ENCODE data around the gene CCL21.

CCL21 gene

DNA sequence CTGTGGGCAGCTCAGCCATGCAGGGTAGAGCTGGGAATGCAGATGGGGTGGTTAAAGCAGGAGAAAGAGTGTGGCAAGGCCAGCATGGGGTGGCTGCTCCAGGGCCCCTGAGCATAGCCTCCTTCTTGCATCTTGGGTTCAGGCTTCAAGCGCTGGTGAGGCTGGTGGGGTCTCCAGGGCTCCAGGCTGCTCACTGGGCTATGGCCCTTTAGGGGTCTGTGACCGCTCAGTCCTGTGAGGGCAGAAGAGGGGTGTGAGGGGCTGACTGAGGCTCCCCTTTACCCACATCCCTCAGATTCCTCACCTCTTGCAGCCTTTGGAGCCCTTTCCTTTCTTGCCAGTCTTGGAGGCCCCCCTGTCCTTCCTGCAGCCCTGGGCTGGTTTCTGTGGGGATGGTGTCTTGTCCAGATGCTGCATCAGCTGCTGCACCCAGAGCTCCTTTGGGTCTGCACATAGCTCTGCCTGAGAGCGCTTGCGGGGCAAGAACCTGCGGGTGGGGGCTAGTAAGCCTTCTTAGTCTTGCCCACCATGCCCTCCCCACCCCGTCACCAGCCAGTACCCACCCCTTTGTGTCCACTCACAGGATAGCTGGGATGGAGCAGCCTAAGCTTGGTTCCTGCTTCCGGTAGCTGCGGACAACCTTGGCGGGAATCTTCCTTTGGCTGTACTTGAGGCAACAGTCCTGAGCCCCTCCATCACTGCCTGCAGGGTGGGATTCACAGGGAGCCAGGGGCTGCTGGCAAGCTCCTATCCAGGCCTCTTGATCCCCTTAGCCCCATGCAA, 549 bp downstream of the CCL21 start:
- FAIRE-seq = no peak
- DNase-seq (ENCODE audit: low spot score) = no peak

DNA sequence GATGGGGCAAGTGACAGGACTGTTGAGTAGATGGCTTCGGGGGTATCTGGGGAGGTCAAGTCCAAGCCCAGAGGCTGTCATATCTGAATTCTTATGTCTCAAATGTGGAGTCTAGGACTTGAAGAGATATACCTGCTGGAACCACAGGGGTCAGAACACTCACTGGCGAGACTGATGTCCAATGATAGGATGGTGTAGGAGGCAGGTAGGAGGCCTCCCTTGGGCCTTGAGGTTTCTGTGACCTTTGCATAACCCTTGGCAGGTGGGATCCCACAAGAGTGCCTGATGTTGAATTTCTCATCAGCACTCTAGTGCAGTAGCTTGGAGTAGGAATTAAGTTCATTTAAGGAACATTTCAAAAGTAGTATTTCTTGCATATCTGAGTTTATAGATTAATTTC, 2.8 kb downstream of the CCL21 start:
- DNase-seq (ENCODE audit: low spot score) (no peak), FAIRE-seq (no peak)

DNA sequence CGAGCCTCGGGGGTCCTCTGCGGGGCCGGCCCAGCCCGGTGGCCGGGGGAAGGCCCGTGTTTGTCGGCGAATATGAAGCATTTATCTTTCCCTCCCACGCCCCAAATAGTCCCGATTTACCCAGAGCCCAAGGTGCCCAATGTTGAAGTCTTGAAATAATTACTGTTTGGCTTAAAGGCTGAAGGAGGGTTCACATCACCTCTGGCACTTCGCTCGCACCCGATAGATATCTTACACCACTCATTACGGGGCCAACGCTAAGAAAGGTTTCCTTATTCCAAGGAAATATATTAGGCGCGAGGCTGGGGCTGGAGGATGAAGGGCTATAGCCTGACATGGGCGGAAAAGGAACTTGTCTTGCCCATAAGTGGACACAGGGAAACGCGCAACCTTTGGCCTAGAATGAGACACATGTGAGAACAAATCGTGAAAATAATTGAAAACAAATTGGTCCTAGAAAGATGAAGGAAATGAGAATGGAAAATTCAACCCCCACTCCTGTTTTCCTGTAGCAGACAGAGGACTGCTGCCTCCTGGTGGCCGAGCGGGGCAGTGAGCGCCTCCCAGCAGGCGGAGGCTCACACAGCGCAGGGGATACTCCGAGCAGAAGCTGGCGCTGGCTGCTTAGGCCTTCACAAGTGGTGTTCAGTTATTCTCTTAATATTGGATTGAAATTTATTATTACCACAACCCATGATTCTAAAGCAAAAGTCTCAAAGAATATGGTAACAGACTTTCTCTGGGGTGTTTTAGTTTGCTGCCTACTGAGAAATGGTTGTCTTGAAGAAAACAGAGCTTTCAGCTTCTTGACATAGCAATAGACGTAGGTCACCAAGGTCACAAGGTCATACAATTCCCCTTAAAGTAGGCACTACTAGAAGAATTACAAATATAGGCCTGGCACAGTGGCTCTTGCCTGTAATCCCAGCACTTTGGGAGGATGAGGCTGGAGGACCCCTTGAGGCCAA, 7.9 kb downstream of the CCL21 start:
- peak; percentile 14 for DNase-seq (ENCODE audit: low spot score)
- FAIRE-seq = no peak

DNA sequence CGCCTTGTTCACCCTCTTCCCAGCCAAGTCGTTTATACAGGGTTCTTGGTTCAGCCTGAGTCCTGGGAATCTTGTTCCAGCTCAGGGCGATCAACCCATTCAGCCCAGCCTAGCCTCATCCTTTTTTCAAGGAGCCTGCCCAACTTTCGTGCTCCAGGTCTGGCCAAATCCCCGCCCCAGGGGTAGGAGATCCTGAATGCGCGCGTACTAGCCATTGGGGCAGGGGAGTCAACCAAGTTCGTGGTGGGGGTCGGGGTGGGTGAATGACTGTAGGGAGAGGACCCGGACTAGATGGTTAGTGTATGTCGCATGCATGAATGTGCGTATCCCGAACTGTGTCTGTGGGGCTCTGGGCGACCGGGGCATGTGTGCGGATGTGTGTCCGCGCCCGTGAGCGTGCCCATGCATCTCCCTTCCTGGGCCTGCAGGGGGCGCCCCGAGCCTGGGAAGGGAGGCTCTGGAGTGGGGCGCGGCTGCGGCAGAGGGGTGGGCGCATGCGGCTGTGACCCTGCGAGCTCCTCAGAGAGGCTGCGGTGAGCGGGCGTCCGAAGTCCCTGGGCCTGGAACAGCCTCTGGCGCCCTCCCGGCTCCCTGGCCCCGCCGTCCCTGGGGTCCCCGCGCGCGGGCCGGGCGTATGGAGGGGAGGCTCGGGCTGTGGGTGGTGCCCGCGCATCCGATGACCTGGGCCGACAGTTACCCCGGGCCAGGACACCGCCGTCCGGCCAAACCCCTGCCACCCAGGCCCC, 8.7 kb downstream of the CCL21 start:
- no peak for FAIRE-seq
- DNase-seq (ENCODE audit: low spot score) = no peak

DNA sequence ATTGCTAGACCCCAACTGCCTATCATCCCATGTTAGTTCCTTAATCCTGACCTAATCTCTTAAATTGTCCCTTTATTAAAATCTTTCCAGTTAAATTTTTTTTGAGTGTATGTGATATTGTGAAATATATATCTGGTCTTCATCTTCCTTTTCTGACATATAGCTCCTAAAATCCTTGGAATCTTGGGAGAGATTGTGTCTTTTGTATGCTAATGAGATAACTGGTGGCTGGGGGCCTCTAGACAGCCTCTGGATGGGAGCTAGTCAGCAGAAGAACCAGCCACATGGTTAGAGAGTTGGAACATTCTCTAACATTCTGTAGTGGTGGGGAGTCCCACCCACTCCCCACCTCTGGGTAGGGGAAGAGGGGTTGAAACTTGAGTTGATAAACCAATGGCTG, 15.1 kb downstream of the CCL21 start:
- no peak for FAIRE-seq
- DNase-seq (ENCODE audit: low spot score) = no peak

DNA sequence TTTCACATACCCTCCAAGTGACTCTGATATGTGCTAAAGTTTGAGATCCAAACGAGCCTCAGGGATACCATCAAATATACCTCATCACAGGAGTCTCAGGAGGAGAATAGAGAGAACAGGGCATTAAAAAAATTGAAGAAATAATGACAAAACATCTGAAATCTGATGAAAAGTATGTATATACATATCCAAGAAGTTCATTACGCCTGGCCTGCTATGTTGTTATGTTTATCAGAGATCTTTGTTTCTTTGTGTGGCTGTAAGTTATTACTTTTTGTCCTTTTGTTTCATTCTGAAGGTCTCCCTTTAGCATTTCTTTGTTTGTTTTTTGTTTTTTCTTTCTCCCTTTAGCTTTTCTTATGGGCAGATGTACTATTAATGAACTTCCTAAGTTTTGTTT, 16.4 kb downstream of the CCL21 start:
- no peak for DNase-seq (ENCODE audit: low spot score)
- FAIRE-seq = no peak

- FAIRE-seq (no peak), DNase-seq (ENCODE audit: low spot score) (no peak)
These were observed 18.0 kb downstream of the CCL21 start for GRCh38 chr9:34691936-34692315.

- no peak for FAIRE-seq
- no peak for DNase-seq (ENCODE audit: low spot score)
These were observed 18.7 kb downstream of the CCL21 start, which contains the start of gene CCL19 for GRCh38 chr9:34690983-34691935. Gene CCL19 (minus strand): TSS chr9:34691276. CDS start chr9:34691139, 137 bp downstream.

GRCh38 chr9:34689512-34689911, 20.4 kb downstream of the CCL21 start:
- no peak for DNase-seq (ENCODE audit: low spot score)
- no peak for FAIRE-seq

DNA sequence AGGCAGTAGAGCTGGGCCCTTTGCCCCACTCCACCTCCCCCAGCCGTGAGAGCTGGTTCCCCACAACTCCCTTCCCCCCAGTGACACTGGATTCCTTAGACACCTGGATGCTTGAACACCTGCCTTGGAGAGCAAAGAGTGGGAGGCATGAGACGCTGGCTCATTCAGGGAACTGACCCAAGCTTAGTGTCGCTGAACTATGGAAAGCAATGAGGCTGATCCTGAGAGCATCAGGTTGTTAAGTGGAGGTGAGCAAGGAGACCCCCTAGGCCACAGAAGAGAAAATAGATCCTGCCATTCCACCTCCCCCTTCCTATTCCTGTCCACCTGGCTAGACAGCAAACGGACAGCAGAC, 20.8 kb downstream of the CCL21 start:
- FAIRE-seq = no peak
- DNase-seq (ENCODE audit: low spot score) = no peak

- no peak for FAIRE-seq
- DNase-seq (ENCODE audit: low spot score) = no peak
These were observed 21.4 kb downstream of the CCL21 start for GRCh38 chr9:34688329-34689115.

- no peak for FAIRE-seq
These were observed 22.5 kb downstream of the CCL21 start for GRCh38 chr9:34687276-34688030.

GRCh38 chr9:34686732-34687131, 23.2 kb downstream of the CCL21 start:
- DNase-seq (ENCODE audit: low spot score) (no peak), FAIRE-seq (no peak)

More at GRCh38 chr9:34687276-34688030, 22.5 kb downstream of the CCL21 start:
- DNase-seq (ENCODE audit: low spot score) = no peak

DNA sequence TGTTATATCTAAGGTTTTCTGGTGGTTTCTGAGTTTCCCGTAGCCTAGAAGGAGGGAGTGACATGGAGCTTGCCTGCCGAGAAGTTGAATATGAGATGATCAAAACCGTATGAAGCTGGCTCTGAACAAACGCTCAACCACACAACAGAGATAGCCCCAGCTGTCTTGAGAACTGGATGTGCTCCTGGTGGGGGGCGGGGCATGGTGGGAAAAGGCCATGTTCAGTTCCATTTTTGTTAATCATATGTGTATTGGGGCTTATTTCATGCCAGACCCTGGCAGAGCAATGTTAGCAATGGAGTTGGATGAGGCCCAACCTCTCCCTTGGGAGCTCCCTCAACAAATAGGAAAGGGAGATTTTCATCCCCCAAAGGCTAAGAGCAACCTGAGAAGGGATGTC, 23.7 kb downstream of the CCL21 start:
- DNase-seq (ENCODE audit: low spot score) = no peak
- no peak for FAIRE-seq

GRCh38 chr9:34685591-34685990, 24.3 kb downstream of the CCL21 start:
- no peak for DNase-seq (ENCODE audit: low spot score)
- FAIRE-seq = no peak

- no peak for FAIRE-seq
- DNase-seq (ENCODE audit: low spot score) = no peak
These were observed 25.1 kb downstream of the CCL21 start for GRCh38 chr9:34684816-34685215.

DNA sequence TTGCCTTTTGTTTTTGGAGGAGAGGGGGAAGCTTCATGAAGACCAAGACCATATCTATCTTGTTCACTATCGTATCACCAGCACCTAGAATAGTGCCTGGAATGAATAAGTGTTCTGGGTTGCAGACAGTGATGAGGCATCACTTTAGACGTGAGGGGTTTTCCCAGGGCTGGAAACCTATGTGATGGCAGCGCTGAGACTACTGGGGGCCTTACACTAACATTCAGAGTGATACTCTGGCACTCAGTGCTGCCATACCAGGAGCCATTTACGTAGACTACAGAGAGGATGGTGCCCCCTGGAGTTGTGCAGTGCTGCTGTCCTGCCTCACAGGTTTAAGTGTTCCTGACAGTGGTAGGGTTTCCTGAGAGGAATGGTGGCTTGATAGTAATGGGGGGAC, 25.8 kb downstream of the CCL21 start:
- DNase-seq (ENCODE audit: low spot score) (no peak), FAIRE-seq (no peak)

DNA sequence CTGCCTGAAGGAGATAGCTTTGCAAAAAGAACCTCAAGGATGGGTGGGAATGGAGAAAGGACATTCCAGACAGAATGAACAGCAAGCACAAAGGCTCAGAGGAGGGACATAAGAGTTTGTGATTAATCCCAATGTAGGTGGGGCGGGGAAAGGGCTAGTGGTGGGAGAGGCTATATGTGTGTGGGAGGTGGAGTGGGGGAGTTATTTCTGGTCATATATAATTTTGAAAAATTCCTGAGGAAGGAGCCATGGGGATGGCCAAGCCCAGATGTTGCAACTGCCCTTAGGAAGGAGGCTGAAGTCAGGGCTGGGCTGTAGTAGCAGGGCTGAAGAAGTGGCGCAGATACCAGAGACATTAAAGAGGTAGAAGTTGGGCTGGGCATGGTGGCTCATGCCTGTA, 34.1 kb downstream of the CCL21 start:
- FAIRE-seq (no peak), DNase-seq (ENCODE audit: low spot score) (no peak)
